ENCODE measurements around the gene COTL1.

- TF ChIP-seq CTCF (IDR thresholded peaks at IDR 0.05; ENCODE audit: low read depth, low read length, missing input control), result no peak
- TF ChIP-seq RAD21 (IDR thresholded peaks at IDR 0.05), result no peak
- TF ChIP-seq RXRA (IDR thresholded peaks at IDR 0.05), result no peak
- no peak for TF ChIP-seq NR2F2 (IDR thresholded peaks at IDR 0.05)
- no peak for TF ChIP-seq GABPA (IDR thresholded peaks at IDR 0.05 in 1 of 2, conservative IDR thresholded peaks at IDR 0.05 in 1 of 2)
- TF ChIP-seq REST (IDR thresholded peaks at IDR 0.05), result no peak
- no peak for TF ChIP-seq SP1 (IDR thresholded peaks at IDR 0.05)
- TF ChIP-seq YY1 (IDR thresholded peaks at IDR 0.05), result no peak
- no peak for TF ChIP-seq ATF3 (IDR thresholded peaks at IDR 0.05)
- no peak for TF ChIP-seq ZBTB33 (IDR thresholded peaks at IDR 0.05)
- TF ChIP-seq TAF1 (conservative IDR thresholded peaks at IDR 0.05), result no peak
- TF ChIP-seq MAX (IDR thresholded peaks at IDR 0.05), result no peak
Observed at GRCh38 chr16:84652566-84652965, 34.7 kb upstream of the COTL1 start.

Data from liver (tissue), 3 donors.